ENCODE data around the gene CHCHD3.

- TF ChIP-seq EZH2 (IDR thresholded peaks at IDR 0.05; ENCODE audit: low read depth) = no peak
- no peak for TF ChIP-seq CTCF (conservative IDR thresholded peaks at IDR 0.05)
Observed at GRCh38 chr7:133077394-133077793, 4.5 kb downstream of the CHCHD3 start.

Measured in PC-9 (cell line).